Measurements from ENCODE around the gene SND1. TPM values are rescaled to one million over a fixed set of nuclear protein-coding genes. Genes with fewer than 3 reads are reported as not detected.
A peak's percentile ranks its signal among the peaks of the same experiment; 100 is the strongest.

Gene SND1
- total RNA-seq, 2 donors from 2014 or later = 146 to 155 TPM

DNA sequence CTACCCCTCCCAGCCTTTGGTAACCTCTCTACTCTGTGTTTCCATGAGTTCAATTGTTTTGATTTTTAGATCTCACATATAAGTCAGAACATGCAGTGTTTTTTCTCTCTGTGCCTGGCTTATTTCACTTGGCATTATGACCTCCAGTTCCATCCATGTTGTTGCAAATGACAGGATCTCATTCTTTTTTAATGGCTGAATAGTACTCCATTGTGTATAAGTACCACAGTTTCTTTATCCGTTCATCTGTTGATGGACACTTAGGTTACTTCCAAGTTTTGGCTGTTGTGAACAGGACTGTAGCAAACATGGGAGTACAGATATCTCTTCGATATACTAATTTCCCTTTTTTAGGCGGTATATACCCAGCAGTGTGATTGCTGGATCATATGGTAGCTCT is 237.7 kb downstream of the SND1 start:
- intact Hi-C loops (cut with DNase I) = no loop called here
- WGBS, 2 donors = 95 to 98% methylated on average over 3 of the region's 3 CpGs
- DNase-seq = no peak
- no peak for ATAC-seq
- TF ChIP-seq, protein P1, sequence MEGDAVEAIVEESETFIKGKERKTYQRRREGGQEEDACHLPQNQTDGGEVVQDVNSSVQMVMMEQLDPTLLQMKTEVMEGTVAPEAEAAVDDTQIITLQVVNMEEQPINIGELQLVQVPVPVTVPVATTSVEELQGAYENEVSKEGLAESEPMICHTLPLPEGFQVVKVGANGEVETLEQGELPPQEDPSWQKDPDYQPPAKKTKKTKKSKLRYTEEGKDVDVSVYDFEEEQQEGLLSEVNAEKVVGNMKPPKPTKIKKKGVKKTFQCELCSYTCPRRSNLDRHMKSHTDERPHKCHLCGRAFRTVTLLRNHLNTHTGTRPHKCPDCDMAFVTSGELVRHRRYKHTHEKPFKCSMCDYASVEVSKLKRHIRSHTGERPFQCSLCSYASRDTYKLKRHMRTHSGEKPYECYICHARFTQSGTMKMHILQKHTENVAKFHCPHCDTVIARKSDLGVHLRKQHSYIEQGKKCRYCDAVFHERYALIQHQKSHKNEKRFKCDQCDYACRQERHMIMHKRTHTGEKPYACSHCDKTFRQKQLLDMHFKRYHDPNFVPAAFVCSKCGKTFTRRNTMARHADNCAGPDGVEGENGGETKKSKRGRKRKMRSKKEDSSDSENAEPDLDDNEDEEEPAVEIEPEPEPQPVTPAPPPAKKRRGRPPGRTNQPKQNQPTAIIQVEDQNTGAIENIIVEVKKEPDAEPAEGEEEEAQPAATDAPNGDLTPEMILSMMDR (IDR thresholded peaks at IDR 0.05) = no peak
- no peak for TF ChIP-seq POLR2A (IDR thresholded peaks at IDR 0.05)
- Histone ChIP-seq H3K27ac (no peak overlapping the region), H3K36me3 (replicated peaks in 1 of 2; ENCODE audit: insufficient read depth in 1 of 2, low read depth in 2 of 2) (peaks cover 4 to 9% of the 10 kb centered on the region in 2 donors), H3K9me3 (no peaks in the 10 kb centered on the region), H3K4me1 (peaks cover 40% of the 10 kb centered on the region), H3K27me3 (no peaks in the 10 kb centered on the region), H3K4me3 (no peak overlapping the region)

DNA sequence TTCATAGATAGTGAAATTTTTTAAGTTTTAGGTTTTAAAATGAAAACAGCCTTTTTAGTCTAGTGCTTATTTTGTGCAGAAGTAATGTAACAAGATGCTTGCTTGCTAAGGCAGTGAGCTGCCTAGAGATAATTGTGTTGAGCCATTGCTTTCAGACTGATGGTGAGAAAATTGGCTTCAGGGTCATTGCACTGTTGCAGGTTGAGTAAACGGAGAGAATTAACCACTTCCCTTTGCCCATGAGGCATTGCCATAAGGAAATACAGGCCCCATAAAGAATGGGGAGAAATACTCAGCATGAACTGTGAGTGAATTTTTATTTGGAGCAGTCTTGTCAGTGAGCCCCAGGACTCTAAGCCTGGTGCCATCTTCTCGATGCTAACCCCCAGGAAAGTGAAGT is 238.7 kb downstream of the SND1 start:
- TF ChIP-seq POLR2A (IDR thresholded peaks at IDR 0.05) = no peak
- TF ChIP-seq, protein P1 (IDR thresholded peaks at IDR 0.05) = no peak
- DNase-seq = no peak
- H3K4me3 ChIP-seq = no peak overlapping the region
- H3K36me3 ChIP-seq (replicated peaks in 1 of 2; ENCODE audit: insufficient read depth in 1 of 2, low read depth in 2 of 2) = peaks cover 4 to 9% of the 10 kb centered on the region in 2 donors
- ATAC-seq = no peak
- H3K9me3 ChIP-seq = no peaks in the 10 kb centered on the region
- intact Hi-C loops (cut with DNase I) = no loop called here
- peaks cover 35% of the 10 kb centered on the region for H3K4me1 ChIP-seq
- H3K27me3 ChIP-seq = no peaks in the 10 kb centered on the region
- H3K27ac ChIP-seq = no peak overlapping the region
- WGBS, 2 donors = 73 to 74% methylated on average over 2 of the region's 2 CpGs

DNA sequence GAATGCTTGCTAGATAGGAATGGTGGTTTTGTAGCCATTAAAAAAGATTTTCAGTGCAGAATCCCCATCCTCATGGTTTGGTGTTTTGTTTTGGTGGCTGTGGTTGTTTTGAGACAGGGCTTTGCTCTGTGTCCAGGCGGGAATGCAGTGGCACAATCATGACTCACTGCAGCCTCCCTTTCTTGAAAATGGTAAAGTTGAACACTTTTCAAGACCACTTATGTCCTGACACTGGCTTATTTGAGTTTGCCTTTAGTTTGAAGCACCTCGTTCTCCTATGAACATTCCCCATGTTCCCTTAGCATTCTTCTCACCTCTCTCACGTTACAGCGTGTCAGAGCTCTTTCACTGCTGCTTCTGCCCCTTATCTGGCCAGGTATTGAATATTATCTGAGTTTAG is 239.2 kb downstream of the SND1 start:
- peaks cover 4 to 9% of the 10 kb centered on the region in 2 donors for H3K36me3 ChIP-seq (replicated peaks in 1 of 2; ENCODE audit: insufficient read depth in 1 of 2, low read depth in 2 of 2)
- H3K4me3 ChIP-seq = no peak overlapping the region
- DNase-seq = no peak
- peaks cover 35% of the 10 kb centered on the region for H3K4me1 ChIP-seq
- ATAC-seq = no peak
- intact Hi-C loops (cut with DNase I) = no loop called here
- no peak overlapping the region for H3K27ac ChIP-seq
- TF ChIP-seq, protein P1 (IDR thresholded peaks at IDR 0.05) = no peak
- TF ChIP-seq POLR2A (IDR thresholded peaks at IDR 0.05) = no peak
- no peaks in the 10 kb centered on the region for H3K9me3 ChIP-seq
- H3K27me3 ChIP-seq = no peaks in the 10 kb centered on the region
- WGBS, 2 donors = 83 to 88% methylated on average over 4 of the region's 4 CpGs

DNA sequence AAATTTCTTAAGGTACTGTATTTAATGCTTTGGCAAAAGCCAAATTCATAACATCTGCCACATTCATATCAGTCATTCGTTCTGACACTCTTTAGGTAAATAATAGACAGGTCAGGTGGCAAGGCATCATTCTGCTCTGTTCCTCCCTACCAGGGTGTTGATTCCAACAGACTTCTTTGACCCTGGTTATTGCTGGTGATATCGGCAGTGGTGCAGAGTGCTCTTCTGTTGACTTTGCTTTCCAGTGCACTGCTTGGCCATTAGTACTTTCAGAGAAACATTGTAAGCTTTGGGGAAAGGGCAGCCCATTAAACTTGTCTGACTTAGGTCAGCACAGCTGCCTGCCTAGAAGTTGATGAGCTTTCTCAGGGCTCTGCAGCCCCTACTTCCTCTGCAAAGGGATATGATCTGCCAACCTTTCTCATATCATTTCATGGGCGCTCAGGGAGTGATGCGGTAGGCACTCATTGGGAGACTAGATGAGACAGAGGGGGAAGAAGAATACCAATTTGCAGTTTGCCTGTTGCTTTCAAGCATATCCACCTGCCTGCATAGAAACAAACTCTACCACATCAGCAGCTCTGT is 240.0 kb downstream of the SND1 start:
- ATAC-seq (peak; percentile 24), DNase-seq (no peak)
- Histone ChIP-seq H3K27ac (no peak overlapping the region), H3K4me1 (peaks cover 40% of the 10 kb centered on the region), H3K9me3 (no peaks in the 10 kb centered on the region), H3K4me3 (no peak overlapping the region), H3K36me3 (replicated peaks in 1 of 2; ENCODE audit: insufficient read depth in 1 of 2, low read depth in 2 of 2) (peaks cover 4 to 9% of the 10 kb centered on the region in 2 donors), H3K27me3 (no peaks in the 10 kb centered on the region)
- TF ChIP-seq, protein P1 (IDR thresholded peaks at IDR 0.05) = no peak
- no peak for TF ChIP-seq POLR2A (IDR thresholded peaks at IDR 0.05)
- WGBS, 2 donors = 58 to 79% methylated on average over 4 of the region's 4 CpGs
- intact Hi-C loops (cut with DNase I) = no loop called here

Data from body of pancreas (tissue), 4 donors.